Measurements from ENCODE around the gene CYP2C19.
"Not testable (repeated sequence)": the region's sequence is repeated elsewhere in the genome, so short reads cannot be mapped to it uniquely, and the experiment has no call there.

CYP2C19 gene

DNA sequence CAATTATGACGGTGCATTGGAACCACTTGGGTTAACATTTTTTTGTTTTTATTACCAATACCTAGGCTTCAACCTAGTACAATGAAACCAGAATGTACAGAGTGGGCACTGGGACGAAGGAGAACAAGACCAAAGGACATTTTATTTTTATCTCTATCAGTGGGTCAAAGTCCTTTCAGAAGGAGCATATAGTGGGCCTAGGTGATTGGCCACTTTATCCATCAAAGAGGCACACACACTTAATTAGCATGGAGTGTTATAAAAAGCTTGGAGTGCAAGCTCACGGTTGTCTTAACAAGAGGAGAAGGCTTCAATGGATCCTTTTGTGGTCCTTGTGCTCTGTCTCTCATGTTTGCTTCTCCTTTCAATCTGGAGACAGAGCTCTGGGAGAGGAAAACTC is at the start of gene CYP2C19:
CYP2C19 (plus strand) TSS at position 289 of the 400 bp plus-strand sequence; CDS start at position 314, 25 bp downstream.
- DNase-seq (ENCODE audit: low read depth in 2 of 2), result no peak

DNA sequence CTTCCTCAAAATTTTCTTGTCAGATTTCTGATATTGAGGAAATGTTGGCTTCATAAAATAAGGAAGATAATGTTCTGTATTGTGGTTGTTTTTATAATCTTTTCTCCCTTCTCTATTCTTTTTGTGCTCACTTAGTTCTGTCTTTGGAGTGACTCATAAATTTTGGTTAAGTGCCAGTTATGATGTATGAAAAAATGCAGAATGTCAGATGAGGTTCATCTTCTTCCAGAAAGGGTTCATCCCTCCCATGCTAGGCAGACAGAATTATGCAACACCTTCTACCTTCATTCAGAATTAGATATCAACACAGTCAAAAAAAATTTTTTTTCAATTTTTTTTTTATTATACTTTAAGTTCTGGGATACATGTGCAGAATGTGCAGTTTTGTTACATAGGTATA is 36.6 kb upstream of the CYP2C19 start:
- DNase-seq (ENCODE audit: low read depth in 2 of 2), result no peak

DNA sequence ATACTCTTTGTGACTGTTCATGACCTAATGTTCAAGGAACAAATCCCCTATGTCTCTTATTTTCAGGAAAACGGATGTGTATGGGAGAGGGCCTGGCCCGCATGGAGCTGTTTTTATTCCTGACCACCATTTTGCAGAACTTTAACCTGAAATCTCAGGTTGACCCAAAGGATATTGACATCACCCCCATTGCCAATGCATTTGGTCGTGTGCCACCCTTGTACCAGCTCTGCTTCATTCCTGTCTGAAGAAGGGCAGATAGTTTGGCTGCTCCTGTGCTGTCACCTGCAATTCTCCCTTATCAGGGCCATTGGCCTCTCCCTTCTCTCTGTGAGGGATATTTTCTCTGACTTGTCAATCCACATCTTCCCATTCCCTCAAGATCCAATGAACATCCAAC is 27.3 kb upstream of the CYP2C19 start:
- DNase-seq (ENCODE audit: low read depth in 2 of 2), result no peak

DNA sequence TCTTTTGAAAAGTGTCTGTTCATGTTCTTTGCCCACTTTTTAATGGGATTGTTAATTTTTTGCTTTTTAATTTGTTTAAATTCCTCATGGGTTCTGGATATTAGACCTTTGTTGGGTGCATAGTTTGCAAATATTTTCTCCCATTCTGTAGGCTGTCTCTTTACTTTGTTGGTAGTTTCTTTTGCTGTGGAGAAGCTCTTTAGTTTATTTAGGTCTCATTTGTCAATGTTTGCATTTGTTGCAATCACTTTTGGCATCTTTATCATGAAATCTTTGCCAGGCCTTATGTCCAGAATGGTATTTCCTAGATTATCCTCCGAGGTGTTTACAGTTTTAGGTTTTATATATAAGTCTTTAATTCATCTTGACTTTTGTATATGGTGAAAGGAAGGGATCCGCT is 23.9 kb upstream of the CYP2C19 start:
- DNase-seq (ENCODE audit: low read depth in 2 of 2), result no peak

DNA sequence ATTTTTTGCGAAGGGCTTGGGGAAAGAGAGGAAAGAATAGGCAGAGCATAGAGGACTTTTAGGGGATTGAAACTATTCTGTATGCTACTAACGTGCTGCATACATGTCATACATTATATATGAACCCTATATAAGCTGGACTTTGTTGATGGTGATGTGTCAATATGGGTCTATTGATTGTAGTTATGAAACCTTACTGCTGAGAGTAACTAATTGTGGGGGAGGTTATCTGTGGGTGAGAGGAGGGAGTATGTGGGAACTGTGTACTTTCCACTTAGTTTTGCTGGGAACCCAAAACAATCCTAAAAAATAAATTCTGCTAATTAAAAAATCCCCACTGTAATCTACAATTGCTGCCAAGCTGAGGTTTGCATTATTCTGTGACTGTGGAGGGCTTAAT is 15.3 kb upstream of the CYP2C19 start:
- no peak for DNase-seq (ENCODE audit: low read depth in 2 of 2)

DNA sequence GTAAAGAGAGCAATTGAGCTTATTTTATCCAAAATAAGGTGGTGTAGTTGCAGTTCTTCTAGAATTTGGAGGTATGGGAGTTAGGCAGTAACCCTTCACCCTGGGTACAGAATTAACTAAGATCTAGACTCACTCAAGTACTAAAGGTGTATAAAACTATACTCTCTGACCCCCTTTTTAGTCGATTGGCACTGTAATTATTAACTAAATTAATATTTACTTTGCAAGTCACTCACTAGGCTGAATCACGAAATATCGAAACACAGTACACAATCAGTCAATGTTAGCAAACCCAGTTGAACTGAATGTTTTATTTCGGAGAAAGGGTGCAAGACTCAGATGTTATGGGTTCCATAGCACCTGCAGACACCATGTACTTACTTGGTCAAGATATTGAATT is 14.6 kb upstream of the CYP2C19 start:
- no peak for DNase-seq (ENCODE audit: low read depth in 2 of 2)

DNA sequence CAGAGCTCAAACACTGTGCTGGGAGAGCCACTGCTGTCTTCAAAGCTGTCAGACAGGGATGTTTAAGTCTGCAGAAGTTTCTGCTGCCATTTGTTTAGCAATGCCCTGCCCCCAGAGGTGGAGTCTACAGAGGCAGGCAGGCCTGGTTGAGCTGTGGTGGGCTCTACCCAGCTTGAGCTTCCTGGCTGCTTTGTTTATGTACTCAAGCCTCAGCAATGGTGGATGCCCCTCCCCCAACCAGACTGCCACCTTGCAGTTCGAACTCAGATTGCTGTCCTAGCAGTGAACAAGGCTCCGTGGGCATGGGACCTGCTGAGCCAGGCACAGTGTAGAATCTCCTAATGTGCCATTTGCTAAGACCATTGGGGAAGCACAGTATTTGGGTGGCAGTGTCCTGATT is 4.6 kb upstream of the CYP2C19 start:
- DNase-seq (ENCODE audit: low read depth in 2 of 2), result no peak

DNA sequence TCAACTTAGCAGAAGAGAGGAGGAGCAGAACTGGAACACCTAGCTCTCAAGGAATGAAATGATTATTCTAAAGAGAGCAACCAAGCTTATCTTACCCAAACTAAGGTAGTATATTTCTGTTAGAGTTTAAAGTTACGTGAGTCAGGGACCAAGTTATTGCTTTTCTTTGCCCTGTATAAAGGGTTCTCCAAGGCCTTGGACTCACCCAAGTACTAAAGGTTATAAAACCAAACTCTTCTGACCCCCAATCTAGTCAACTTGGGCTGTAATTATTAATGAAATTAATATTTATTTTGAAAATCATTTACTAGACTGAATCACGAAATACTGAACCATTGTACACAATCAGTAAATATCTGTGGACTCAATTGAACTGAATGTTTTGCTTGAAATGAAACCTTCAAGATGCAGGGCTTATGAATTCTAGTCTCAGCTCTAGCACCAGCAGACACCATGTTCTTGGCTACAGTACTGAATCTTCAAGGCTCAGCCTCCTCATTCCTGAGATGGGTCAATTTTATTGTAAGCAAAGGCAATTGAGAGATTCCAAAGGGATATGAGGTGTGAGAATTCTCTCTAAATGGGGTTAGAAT is 1.8 kb upstream of the CYP2C19 start:
- no peak for DNase-seq (ENCODE audit: low read depth in 2 of 2)

DNA sequence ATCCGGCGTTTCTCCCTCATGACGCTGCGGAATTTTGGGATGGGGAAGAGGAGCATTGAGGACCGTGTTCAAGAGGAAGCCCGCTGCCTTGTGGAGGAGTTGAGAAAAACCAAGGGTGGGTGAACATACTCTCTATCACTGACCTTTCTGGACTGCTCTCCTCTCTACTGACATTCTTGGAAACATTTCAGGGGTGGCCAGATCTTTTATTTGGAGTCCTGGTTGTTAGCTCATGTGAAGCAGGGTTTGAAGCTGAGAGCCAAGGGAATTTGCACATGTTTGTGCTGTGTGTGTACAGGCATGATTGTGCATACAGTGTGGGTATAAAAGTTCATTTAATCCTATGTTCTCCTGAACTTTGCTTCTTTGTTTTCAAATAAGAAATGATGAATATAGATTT is 12.9 kb downstream of the CYP2C19 start:
- not testable (repeated sequence) for DNase-seq (ENCODE audit: low read depth in 2 of 2)

DNA sequence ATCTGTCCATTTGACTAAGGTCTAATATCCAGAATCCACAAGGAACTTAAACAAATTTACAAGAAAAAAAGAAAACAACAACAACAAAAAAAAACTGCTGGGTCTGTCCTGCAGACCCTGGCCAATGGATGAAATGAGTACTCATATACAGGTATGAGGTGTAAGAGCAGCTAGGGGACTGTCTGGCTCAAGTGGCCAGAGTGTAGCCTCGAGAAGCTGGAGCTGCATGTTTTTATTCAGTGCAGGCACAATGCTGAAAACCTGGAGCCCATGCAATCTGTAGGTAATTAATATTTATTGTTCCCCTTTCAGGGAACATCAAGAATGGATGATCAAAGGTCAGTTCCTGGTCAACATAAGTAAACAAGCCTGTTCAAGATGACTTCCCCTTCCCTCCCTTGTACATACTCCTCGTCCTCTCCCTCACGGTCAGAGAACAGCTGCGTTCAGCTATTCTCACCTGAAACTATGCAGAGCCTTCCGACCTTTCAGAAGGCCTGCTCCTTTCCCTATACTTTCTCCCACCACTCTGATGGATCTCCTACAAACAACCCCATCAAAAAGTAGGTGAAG is 15.5 kb downstream of the CYP2C19 start:
- no peak for DNase-seq (ENCODE audit: low read depth in 2 of 2)

DNA sequence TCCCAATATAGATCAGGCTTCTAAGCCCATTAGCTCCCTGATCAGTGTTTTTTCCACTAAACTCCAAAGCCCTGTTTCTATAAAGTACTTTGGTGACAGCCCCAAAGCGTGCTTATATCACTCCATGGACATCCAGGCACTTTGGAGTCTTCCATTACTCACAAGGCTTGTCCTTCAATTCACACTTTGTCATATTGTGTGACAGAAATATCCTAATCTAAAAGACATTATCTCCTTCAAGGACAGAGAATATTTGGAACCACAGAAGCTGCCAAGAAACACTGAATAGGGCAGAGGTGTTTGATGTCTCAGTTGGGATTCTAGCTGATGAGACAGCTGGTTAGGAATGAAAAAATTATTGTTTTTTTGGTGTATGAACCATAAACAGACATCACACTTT is 18.4 kb downstream of the CYP2C19 start:
- no peak for DNase-seq (ENCODE audit: low read depth in 2 of 2)

DNA sequence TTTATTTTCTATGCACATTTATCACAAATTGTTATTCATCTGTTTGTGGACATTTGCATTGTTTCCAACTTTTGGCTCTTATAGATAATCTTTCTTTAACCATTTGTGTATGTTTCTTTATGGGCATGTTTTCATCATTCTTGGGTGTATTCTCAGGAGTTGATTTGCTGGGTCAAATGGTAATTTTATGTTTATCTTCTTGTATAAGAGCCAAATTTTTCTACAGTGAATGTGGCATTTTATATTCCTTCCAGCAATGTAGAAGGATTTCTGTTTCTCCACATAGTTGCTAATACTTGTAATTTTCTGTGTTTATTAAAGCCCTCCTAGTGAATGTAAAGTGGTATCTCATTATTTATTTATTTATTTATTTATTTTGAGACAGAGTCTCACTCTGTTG is 21.8 kb downstream of the CYP2C19 start:
- DNase-seq (ENCODE audit: low read depth in 2 of 2), result no peak

DNA sequence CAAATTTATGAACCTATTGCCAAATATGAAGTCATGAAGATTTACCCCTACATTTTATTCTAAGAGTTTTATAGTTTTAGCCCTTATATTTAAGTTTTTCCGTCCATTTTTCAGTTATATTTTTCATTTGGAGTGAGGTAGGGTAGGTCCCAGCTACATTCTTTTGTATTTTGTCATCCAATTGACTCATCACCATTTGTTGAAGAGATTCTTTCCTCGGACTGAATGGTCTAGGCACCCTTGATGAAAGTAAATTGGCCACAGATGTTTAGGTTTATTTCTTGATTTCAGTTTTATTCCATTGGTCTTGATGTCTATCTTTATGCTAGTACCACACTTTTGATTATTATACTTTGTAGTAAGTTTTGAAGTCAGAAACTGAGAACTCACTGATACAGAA is 22.7 kb downstream of the CYP2C19 start:
- no peak for DNase-seq (ENCODE audit: low read depth in 2 of 2)

DNA sequence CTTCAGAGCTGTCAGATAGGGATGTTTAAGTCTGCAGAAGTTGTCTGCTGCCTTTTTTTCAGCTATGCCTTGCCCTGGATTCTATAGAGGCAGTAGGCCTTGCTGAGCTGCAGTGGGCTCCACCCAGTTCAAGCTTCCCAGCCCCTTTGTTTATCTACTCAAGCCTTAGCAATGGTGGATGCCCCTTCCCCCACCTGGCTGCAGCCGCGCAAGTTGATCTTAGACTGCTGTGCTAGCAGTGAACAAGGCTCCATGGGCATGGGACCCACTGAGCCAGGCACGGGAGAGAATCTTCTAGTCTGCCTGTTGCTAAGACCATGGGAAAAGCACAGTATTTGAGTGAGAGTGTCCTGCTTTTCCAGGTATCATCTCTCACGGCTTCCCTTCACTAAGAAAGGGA is 38.1 kb downstream of the CYP2C19 start:
- DNase-seq (ENCODE audit: low read depth in 2 of 2), result not testable (repeated sequence)

DNA sequence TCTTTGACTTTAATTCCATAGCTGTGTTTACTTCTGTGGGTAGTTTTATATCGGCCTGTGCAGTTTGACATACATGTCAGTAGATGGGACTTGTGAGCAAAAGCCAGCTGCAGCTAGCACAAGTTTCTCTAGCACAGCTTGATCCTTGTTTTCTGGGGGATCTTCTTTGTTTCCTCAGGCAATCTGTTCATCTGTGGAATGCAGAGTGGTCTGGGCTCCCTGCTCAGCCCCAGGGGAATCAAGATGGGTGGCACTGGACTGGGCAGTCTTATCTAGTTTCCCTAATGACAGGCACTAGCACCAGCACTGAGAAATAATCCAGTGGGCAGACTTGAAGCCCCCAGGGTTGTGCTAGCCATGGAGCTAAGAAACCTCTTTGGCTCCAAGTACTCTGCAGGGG is 40.8 kb downstream of the CYP2C19 start:
- no peak for DNase-seq (ENCODE audit: low read depth in 2 of 2)

DNA sequence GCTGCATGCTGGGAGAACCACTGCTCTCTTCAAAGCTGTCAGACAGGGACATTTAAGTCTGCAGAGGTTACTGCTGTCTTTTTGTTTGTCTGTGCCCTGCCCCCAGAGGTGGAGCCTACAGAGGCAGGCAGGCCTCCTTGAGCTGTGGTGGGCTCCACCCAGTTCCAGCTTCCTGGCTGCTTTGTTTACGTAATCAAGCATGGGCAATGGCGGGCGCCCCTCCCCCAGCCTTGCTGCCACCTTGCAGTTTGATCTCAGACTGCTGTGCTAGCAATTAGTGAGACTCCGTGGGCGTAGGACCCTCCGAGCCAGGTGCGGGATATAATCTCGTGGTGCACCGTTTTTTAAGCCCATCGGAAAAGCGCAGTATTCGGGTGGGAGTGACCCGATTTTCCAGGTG is 67.5 kb downstream of the CYP2C19 start:
- not testable (repeated sequence) for DNase-seq (ENCODE audit: low read depth in 2 of 2)

DNA sequence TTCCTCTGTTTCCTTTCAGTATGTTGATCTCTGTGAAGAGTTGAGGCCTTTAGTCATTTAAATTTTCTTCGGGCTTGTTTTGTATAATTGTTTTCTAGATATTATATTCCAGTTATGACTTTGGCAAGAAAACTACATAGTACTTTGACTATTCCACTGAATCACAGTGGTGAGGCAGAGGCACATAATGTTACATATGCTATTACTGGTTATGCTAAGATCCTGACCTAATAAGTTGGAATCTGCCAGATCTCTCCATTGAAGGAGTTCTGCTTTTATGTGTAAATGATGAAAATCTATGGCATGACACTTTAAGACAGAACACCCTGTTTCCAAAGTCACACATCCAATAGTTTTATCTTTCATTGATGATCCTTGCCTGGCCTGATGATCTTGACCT is 83.7 kb downstream of the CYP2C19 start:
- DNase-seq (ENCODE audit: low read depth in 2 of 2), result no peak

DNA sequence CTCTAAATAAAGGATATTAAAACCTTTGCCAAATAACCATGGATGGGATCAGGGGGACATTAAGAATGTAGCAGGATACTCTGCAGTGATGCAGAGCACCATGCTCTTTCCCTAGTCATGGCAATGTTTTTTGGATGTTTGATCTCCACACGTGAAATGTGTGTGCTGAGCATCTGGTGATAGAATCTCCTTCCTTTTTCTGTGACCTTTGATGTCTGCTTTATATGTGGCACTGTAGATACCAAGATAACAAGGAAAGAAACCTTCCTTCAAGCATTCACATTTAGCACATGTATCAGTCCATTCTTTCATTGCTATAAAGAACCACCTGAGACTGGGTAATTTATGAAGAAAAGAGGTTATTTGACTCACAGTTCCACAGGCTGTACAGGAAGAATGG is 88.3 kb downstream of the CYP2C19 start:
- DNase-seq (ENCODE audit: low read depth in 2 of 2), result no peak

DNA sequence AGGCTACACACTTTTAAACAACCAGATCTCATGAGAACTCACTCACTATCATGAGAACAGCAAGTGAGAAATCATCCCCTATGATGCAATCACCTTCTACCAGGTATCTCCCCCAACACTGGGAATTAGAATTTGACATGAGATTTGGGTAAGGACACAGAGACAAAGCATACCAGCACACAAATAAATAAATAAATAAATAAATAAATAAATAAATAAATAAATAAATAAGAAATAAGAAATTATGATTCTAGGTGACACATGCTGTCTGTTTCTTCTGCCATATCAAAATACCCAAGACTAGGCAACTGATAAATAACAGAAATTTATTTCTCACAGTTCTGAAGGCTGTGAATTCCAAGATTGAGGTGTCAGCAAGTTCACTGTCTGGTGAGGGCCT is 88.8 kb downstream of the CYP2C19 start:
- DNase-seq (ENCODE audit: low read depth in 2 of 2), result no peak

DNA sequence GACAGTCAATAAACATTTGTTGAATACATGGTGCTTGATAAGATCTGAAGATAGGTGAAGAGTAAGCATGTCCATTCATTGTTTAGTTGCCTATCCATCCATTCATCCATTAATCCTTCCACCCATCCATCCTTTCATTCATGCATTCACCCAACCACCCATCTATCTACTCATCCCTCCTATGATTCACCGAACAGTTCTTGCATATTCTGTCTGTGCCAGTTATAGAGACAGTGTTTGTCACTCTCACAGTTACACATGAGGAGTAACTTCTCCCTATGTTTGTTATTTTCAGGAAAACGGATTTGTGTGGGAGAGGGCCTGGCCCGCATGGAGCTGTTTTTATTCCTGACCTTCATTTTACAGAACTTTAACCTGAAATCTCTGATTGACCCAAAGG is 90.0 kb downstream of the CYP2C19 start:
- no peak for DNase-seq (ENCODE audit: low read depth in 2 of 2)

DNA sequence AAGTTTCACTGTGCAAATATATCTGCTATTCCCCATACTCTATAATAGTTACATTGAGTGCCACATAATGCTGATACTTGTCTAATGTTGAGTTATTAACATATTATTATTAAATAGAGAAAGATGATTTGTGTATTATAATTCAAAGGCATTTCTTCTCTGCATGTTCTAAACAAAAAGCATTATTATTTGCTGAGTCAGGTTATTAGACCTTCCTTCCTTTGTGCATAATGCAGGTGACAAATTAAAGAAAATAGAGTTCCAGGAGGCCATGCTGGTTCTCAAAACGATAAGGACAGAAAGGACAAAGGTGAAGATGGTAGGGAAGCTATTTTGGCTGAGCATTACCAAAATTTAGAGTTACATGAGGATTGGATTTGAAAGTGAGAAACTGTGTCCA is 90.6 kb downstream of the CYP2C19 start:
- no peak for DNase-seq (ENCODE audit: low read depth in 2 of 2)

DNA sequence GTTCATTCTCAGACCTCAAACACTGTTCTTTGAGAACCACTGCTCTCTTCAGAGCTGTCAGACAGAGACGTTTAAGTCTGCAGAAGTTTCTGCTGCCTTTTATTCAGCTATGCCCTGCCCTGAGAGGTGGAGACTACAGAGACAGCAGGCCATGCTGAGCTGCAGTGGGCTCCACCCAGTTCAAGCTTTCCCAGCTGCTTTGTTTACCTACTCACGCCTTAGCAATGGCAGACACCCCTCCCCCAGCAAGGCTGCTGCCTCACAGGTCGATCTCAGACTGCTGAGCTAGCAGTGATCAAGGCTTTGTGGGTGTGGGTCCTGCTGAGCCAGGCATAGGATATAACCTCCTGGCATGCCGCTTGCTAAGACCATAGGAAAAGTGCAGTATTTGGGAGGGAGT is 95.5 kb downstream of the CYP2C19 start:
- DNase-seq (ENCODE audit: low read depth in 2 of 2), result no peak

DNA sequence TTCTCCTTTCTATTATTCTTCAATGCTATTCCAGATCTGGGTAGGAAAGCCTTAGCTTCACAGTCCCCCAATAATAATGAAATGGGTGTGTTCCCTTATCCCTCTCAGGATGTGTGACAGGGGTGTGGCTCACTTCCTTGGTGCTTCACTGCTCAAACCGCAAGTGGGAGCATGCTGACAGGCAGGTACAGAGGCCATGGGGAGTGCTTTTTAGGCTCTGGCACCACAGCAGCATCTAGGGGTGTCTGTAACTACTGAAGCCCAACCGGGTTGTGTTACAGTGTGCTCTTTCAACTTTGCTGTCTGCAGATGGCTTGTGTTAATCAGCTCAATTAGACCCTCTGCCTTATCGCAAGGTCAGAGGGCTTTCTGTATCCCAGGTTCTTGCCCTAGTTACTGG is 96.6 kb downstream of the CYP2C19 start:
- DNase-seq (ENCODE audit: low read depth in 2 of 2), result no peak

DNA sequence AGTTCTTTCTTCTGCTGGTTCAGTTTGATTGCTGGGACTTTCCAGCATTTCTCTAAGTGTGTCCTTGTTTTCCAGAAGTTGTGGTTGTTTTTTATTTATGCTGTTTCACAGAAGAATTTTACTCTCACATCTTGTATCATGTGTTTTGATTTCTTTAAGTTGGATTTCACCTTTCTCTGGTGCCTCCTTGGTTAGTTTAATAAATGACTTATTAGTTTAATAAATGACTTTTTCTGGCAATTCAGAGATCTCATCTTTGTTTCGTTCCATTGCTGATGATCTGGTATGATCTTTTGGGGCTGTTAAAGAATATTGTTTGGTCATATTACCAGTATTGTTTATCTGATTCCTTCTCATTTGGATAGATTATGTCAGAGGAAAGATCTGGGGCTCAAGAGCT is 116.2 kb downstream of the CYP2C19 start:
- DNase-seq (ENCODE audit: low read depth in 2 of 2), result no peak
